DMS153 treated with DMSO at 0.1 percent for 48 hours (cell line): ENCODE data around the gene PNPT1.
"Not testable (repeated sequence)": the region's sequence is repeated elsewhere in the genome, so short reads cannot be mapped to it uniquely, and the experiment has no call there.

ENCODE experiments used
- DNase-seq: peaks from one replicate; lab custom pipeline; 2025; ENCODE audit not compliant: unreplicated experiment; lab: John Stamatoyannopoulos, UW

PNPT1 gene

GRCh38 chr2:55598056-55598795 lies 95.4 kb downstream of the PNPT1 start:
- DNase-seq = no peak

GRCh38 chr2:55596795-55597194 lies 96.8 kb downstream of the PNPT1 start:
- not testable (repeated sequence) for DNase-seq

- DNase-seq = no peak
Observed at GRCh38 chr2:55595536-55595935, 98.1 kb downstream of the PNPT1 start.

GRCh38 chr2:55592130-55592529 lies 101.5 kb downstream of the PNPT1 start:
- DNase-seq = no peak

DNA sequence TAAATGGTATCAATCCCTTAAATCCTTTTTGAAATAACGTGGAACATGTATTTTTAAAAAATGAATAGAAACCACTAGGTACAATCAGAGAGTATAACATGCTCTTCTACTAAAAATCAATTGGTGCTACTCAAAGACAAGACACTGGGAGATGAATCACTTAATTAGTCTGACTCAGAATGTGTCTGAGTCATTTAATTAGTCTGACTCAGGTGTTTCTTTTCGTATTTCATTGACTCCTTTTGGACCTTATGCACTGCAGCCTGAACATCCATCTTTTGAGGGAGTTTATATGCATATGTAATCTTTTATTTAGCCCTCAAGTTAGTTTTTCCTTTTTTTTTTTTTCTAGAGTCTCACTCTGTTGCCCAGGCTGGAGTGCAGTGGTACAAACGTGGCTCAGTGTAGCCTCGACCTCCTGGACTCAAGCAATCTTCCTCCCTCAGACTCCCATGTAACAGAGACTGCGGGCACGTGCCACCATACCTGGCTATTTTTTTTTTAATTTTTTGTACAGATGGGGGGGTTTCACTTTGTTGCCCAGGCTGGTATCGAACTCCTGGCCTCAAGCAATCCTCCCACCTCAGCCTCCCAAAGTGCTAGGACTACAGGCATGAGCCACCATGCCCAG lies 102.7 kb downstream of the PNPT1 start:
- DNase-seq = no peak

GRCh38 chr2:55585451-55586080 lies 108.1 kb downstream of the PNPT1 start:
- DNase-seq = no peak
